ENCODE results near the gene UBIAD1.

The UBIAD1 gene

GRCh38 chr1:11321656-11322491 is 48.9 kb downstream of the UBIAD1 start:
- TF ChIP-seq CTCF (IDR thresholded peaks at IDR 0.05; ENCODE audit: borderline replicate concordance, control extremely low read depth, extremely low read depth, insufficient read depth, missing control alignments): no peak
- in situ Hi-C loops (cut with MboI; ENCODE audit: low sequenced_read_pairs, unreplicated experiment): loop anchor here (25.0 kb wide), 1 partner anchor 315 kb away; no protein-coding TSS in a partner anchor
- DNase-seq (ENCODE audit: low spot score): no peak

GRCh38 chr1:11324567-11325165 is 51.7 kb downstream of the UBIAD1 start:
- DNase-seq (ENCODE audit: low spot score): no peak
- TF ChIP-seq CTCF (IDR thresholded peaks at IDR 0.05; ENCODE audit: borderline replicate concordance, control extremely low read depth, extremely low read depth, insufficient read depth, missing control alignments): no peak
- in situ Hi-C loops (cut with MboI; ENCODE audit: low sequenced_read_pairs, unreplicated experiment): loop anchor here (25.0 kb wide), 1 partner anchor 313 kb away; no protein-coding TSS in a partner anchor

- DNase-seq (ENCODE audit: low spot score): no peak
- TF ChIP-seq CTCF (IDR thresholded peaks at IDR 0.05; ENCODE audit: borderline replicate concordance, control extremely low read depth, extremely low read depth, insufficient read depth, missing control alignments): no peak
- in situ Hi-C loops (cut with MboI; ENCODE audit: low sequenced_read_pairs, unreplicated experiment): no loop called here
Measured at GRCh38 chr1:11326070-11326469, 53.1 kb downstream of the UBIAD1 start.

- in situ Hi-C loops (cut with MboI; ENCODE audit: low sequenced_read_pairs, unreplicated experiment): no loop called here
- no peak for DNase-seq (ENCODE audit: low spot score)
- TF ChIP-seq CTCF (IDR thresholded peaks at IDR 0.05; ENCODE audit: borderline replicate concordance, control extremely low read depth, extremely low read depth, insufficient read depth, missing control alignments): no peak
Measured at GRCh38 chr1:11328444-11328843, 55.4 kb downstream of the UBIAD1 start.

GRCh38 chr1:11330411-11330810 is 57.4 kb downstream of the UBIAD1 start:
- in situ Hi-C loops (cut with MboI; ENCODE audit: low sequenced_read_pairs, unreplicated experiment): no loop called here
- no peak for TF ChIP-seq CTCF (IDR thresholded peaks at IDR 0.05; ENCODE audit: borderline replicate concordance, control extremely low read depth, extremely low read depth, insufficient read depth, missing control alignments)
- no peak for DNase-seq (ENCODE audit: low spot score)

GRCh38 chr1:11331036-11331944 is 58.3 kb downstream of the UBIAD1 start:
- TF ChIP-seq CTCF (IDR thresholded peaks at IDR 0.05; ENCODE audit: borderline replicate concordance, control extremely low read depth, extremely low read depth, insufficient read depth, missing control alignments): no peak
- no peak for DNase-seq (ENCODE audit: low spot score)
- in situ Hi-C loops (cut with MboI; ENCODE audit: low sequenced_read_pairs, unreplicated experiment): no loop called here
